Measurements from ENCODE around the gene STRA6. TPM values are rescaled to one million over a fixed set of nuclear protein-coding genes. Genes with fewer than 3 reads are reported as not detected.
A peak's percentile ranks its signal among the peaks of the same experiment; 100 is the strongest.

The STRA6 gene, protein sequence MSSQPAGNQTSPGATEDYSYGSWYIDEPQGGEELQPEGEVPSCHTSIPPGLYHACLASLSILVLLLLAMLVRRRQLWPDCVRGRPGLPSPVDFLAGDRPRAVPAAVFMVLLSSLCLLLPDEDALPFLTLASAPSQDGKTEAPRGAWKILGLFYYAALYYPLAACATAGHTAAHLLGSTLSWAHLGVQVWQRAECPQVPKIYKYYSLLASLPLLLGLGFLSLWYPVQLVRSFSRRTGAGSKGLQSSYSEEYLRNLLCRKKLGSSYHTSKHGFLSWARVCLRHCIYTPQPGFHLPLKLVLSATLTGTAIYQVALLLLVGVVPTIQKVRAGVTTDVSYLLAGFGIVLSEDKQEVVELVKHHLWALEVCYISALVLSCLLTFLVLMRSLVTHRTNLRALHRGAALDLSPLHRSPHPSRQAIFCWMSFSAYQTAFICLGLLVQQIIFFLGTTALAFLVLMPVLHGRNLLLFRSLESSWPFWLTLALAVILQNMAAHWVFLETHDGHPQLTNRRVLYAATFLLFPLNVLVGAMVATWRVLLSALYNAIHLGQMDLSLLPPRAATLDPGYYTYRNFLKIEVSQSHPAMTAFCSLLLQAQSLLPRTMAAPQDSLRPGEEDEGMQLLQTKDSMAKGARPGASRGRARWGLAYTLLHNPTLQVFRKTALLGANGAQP
- not detected in 2 replicates for total RNA-seq (2022)
- Bru-seq, nascent RNA = percentile 4 among the genes with signal in this experiment
- not detected for BruChase-seq, experiment 1, labeled RNA remaining after a 6-hour chase
- not detected for BruChase-seq, experiment 2, labeled RNA remaining after a 2-hour chase
- long read RNA-seq = 0 reads

- intact Hi-C loops (cut with micrococcal nuclease) = no loop called here
- Mint-ChIP-seq H3K4me3 (ENCODE audit: unreplicated experiment) (no peak within 1 kb of the TSS), H3K27ac (ENCODE audit: low read depth, unreplicated experiment) (peak within 1 kb of the TSS; percentile 39), H3K9me3 (ENCODE audit: unreplicated experiment) (no peaks in the 10 kb centered on the region), H3K27me3 (ENCODE audit: insufficient read depth, unreplicated experiment) (no peaks in the 10 kb centered on the region), H3K4me1 (ENCODE audit: insufficient read depth, unreplicated experiment) (peaks cover 29% of the 10 kb centered on the region), H3K36me3 (ENCODE audit: insufficient read depth, unreplicated experiment) (no peaks in the 10 kb centered on the region)
- CTCF ChIA-PET = interaction anchor here (0.5 to 2.2 kb wide), 3 partner anchors 9 to 228 kb away, joined by 3 to 6 read pairs (median 4); no protein-coding TSS in a partner anchor
- POLR2A ChIA-PET = interaction anchor here (0.6 kb wide), 1 partner anchor 21 kb away, joined by 4 read pairs; no protein-coding TSS in a partner anchor
- peak; percentile 72 for DNase-seq (ENCODE audit: unreplicated experiment)
- TF ChIP-seq CTCF (IDR thresholded peaks at IDR 0.05; ENCODE audit: unreplicated experiment) = no peak
- no TSS peak for BruUV-seq (replicated peaks)
Measured at GRCh38 chr15:74202452-74203401, at the start of gene STRA6. Gene STRA6, minus strand, starts transcription at chr15:74202787. Its CDS starts 520 bp downstream, at chr15:74202267.

GRCh38 chr15:74252291-74252690 is 49.7 kb upstream of the STRA6 start:
- Mint-ChIP-seq H3K36me3 (ENCODE audit: insufficient read depth, unreplicated experiment) (no peaks in the 10 kb centered on the region), H3K9me3 (ENCODE audit: unreplicated experiment) (no peaks in the 10 kb centered on the region), H3K27ac (ENCODE audit: low read depth, unreplicated experiment) (no peak overlapping the region), H3K4me1 (ENCODE audit: insufficient read depth, unreplicated experiment) (no peaks in the 10 kb centered on the region), H3K4me3 (ENCODE audit: unreplicated experiment) (no peak overlapping the region), H3K27me3 (ENCODE audit: insufficient read depth, unreplicated experiment) (peaks cover 34% of the 10 kb centered on the region)
- ChIA-PET CTCF (interaction anchor here (0.6 kb wide), 1 partner anchor 267 kb away, joined by 3 read pairs; no protein-coding TSS in a partner anchor), POLR2A (interaction anchor here (1.1 kb wide), 1 partner anchor 12 kb away, joined by 4 read pairs; no protein-coding TSS in a partner anchor)
- no peak for DNase-seq (ENCODE audit: unreplicated experiment)
- TF ChIP-seq CTCF (IDR thresholded peaks at IDR 0.05; ENCODE audit: unreplicated experiment) = no peak
- no TSS peak for BruUV-seq (replicated peaks)
- intact Hi-C loops (cut with micrococcal nuclease) = no loop called here

GRCh38 chr15:74251131-74251811 is 48.7 kb upstream of the STRA6 start:
- no peaks in the 10 kb centered on the region for H3K9me3 Mint-ChIP-seq (ENCODE audit: unreplicated experiment)
- intact Hi-C loops (cut with micrococcal nuclease) = no loop called here
- H3K4me3 Mint-ChIP-seq (ENCODE audit: unreplicated experiment) = no peak overlapping the region
- DNase-seq (ENCODE audit: unreplicated experiment) = no peak
- H3K27me3 Mint-ChIP-seq (ENCODE audit: insufficient read depth, unreplicated experiment) = peaks cover 24% of the 10 kb centered on the region
- no TSS peak for BruUV-seq (replicated peaks)
- ChIA-PET POLR2A (interaction anchor here (1.1 kb wide), 1 partner anchor 11 kb away, joined by 4 read pairs; no protein-coding TSS in a partner anchor), CTCF (interaction anchor here (0.5 to 1.0 kb wide), 3 partner anchors 58 to 497 kb away, joined by 3 read pairs; no protein-coding TSS in a partner anchor)
- H3K36me3 Mint-ChIP-seq (ENCODE audit: insufficient read depth, unreplicated experiment) = no peaks in the 10 kb centered on the region
- no peaks in the 10 kb centered on the region for H3K4me1 Mint-ChIP-seq (ENCODE audit: insufficient read depth, unreplicated experiment)
- H3K27ac Mint-ChIP-seq (ENCODE audit: low read depth, unreplicated experiment) = no peak overlapping the region
- no peak for TF ChIP-seq CTCF (IDR thresholded peaks at IDR 0.05; ENCODE audit: unreplicated experiment)
